Measurements from ENCODE around the gene TCP1. TPM values are rescaled to one million over a fixed set of nuclear protein-coding genes. Genes with fewer than 3 reads are reported as not detected.
A peak's percentile ranks its signal among the peaks of the same experiment; 100 is the strongest.

Gene TCP1
- total RNA-seq, 1 experiment from 2014 or later: 159 TPM

DNA sequence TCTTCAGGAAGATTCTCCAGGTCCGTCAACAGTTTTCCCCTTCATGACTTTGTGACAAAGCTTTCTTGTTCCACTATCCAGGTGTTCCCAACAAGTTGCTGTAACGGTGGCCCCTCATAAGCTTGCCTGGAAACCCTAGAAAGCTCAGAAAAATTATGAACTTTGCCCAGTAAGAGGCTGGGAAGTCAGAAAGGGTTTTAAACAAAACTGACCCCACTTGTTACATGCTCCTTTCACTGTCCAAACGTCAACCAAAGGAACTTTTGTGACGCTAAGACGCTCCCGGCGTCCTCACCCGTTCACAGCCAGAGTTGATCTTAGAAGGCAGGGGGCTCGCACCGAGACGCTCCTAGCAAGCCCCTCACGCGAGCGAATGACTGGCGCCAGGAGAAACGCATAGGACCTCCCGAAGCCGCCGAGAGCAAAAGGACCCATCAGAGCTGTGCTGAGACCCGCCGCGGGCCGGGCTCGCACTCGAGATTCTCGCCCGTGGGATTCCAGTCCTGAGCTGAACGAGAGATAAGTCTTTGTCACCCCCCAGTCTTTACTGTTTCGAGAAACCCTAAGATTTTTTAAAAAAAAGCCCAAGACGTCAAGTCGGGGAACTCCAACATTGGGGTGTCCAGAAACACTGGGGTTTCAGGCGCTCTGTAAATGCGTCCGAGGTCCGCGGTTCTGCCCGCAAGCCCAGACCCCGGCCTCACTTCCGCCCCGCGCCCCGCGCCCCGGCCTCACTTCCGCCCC lies 28.1 kb downstream of the TCP1 start:
- POLR2A ChIA-PET (ENCODE audit: unreplicated experiment): interaction anchor here (0.6 to 1.0 kb wide), 2 partner anchors 29 to 76 kb away, joined by 3 to 9 read pairs; no protein-coding TSS in a partner anchor
- Histone ChIP-seq H3K4me3 (peak overlapping the region; percentile 98), H3K79me2 (ENCODE audit: low read depth) (peaks cover 12% of the 10 kb centered on the region; the same call in 1 of the 2 replicates), H3K4me1 (replicated peaks; ENCODE audit: insufficient read depth) (peaks cover 14% of the 10 kb centered on the region), H3K27ac (peak overlapping the region; percentile 79), H2AFZ (peak overlapping the region; percentile 98), H3K27me3 (ENCODE audit: insufficient read depth, low read depth) (no peaks in the 10 kb centered on the region), H3K9me3 (ENCODE audit: insufficient read depth, low read depth) (no peaks in the 10 kb centered on the region), H4K20me1 (ENCODE audit: insufficient read depth) (peaks cover 4% of the 10 kb centered on the region; the same call in 1 of the 2 replicates), H3K9me2 (ENCODE audit: insufficient read depth) (no peaks in the 10 kb centered on the region), H3K36me3 (ENCODE audit: low read depth) (peaks cover 6% of the 10 kb centered on the region; the same call in 1 of the 2 replicates), H3F3A (ENCODE audit: insufficient read depth, low read depth) (peaks cover 36% of the 10 kb centered on the region), H3K4me2 (peak overlapping the region; percentile 76)
- intact Hi-C loops (cut with micrococcal nuclease; ENCODE audit: unreplicated experiment): no loop called here
- CTCF ChIA-PET: no interaction called here
- DNase-seq: peak in 1 of 2 experiments; percentile 6
- BruUV-seq (replicated peaks): TSS peak; percentile 80
- TF ChIP-seq, protein P1, sequence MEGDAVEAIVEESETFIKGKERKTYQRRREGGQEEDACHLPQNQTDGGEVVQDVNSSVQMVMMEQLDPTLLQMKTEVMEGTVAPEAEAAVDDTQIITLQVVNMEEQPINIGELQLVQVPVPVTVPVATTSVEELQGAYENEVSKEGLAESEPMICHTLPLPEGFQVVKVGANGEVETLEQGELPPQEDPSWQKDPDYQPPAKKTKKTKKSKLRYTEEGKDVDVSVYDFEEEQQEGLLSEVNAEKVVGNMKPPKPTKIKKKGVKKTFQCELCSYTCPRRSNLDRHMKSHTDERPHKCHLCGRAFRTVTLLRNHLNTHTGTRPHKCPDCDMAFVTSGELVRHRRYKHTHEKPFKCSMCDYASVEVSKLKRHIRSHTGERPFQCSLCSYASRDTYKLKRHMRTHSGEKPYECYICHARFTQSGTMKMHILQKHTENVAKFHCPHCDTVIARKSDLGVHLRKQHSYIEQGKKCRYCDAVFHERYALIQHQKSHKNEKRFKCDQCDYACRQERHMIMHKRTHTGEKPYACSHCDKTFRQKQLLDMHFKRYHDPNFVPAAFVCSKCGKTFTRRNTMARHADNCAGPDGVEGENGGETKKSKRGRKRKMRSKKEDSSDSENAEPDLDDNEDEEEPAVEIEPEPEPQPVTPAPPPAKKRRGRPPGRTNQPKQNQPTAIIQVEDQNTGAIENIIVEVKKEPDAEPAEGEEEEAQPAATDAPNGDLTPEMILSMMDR (conservative IDR thresholded peaks at IDR 0.05): no peak
- TF ChIP-seq EZH2 (IDR thresholded peaks at IDR 0.05; ENCODE audit: low read depth): no peak

- Histone ChIP-seq H3K9me3 (ENCODE audit: insufficient read depth, low read depth) (no peaks in the 10 kb centered on the region), H3K36me3 (ENCODE audit: low read depth) (peaks cover 11% of the 10 kb centered on the region; the same call in 1 of the 2 replicates), H4K20me1 (ENCODE audit: insufficient read depth) (peaks cover 4% of the 10 kb centered on the region; the same call in 1 of the 2 replicates), H2AFZ (peak overlapping the region; percentile 98; the same call in 1 of the 2 replicates), H3K4me2 (peak overlapping the region; percentile 76), H3K4me3 (peak overlapping the region; percentile 98; the same call in 1 of the 2 replicates), H3K27me3 (ENCODE audit: insufficient read depth, low read depth) (no peaks in the 10 kb centered on the region), H3F3A (ENCODE audit: insufficient read depth, low read depth) (peaks cover 40% of the 10 kb centered on the region), H3K9me2 (ENCODE audit: insufficient read depth) (no peaks in the 10 kb centered on the region), H3K4me1 (replicated peaks; ENCODE audit: insufficient read depth) (peaks cover 14% of the 10 kb centered on the region), H3K27ac (peak overlapping the region; percentile 79), H3K79me2 (ENCODE audit: low read depth) (peaks cover 12% of the 10 kb centered on the region; the same call in 1 of the 2 replicates)
- ChIA-PET CTCF (no interaction called here), POLR2A (ENCODE audit: unreplicated experiment) (no interaction called here)
- no TSS peak for BruUV-seq (replicated peaks)
- no peak for TF ChIP-seq EZH2 (IDR thresholded peaks at IDR 0.05; ENCODE audit: low read depth)
- TF ChIP-seq, protein P1 (conservative IDR thresholded peaks at IDR 0.05): no peak
- DNase-seq: peak; percentile 29 to 66
- intact Hi-C loops (cut with micrococcal nuclease; ENCODE audit: unreplicated experiment): no loop called here
Measured at GRCh38 chr6:159760602-159761057, 28.8 kb downstream of the TCP1 start.

- H3K4me3 ChIP-seq: no peak overlapping the region
- no peaks in the 10 kb centered on the region for H3K9me2 ChIP-seq (ENCODE audit: insufficient read depth)
- no peak overlapping the region for H3K4me2 ChIP-seq
- peaks cover 11% of the 10 kb centered on the region for H3K36me3 ChIP-seq (ENCODE audit: low read depth)
- ChIA-PET CTCF (no interaction called here), POLR2A (ENCODE audit: unreplicated experiment) (no interaction called here)
- H4K20me1 ChIP-seq (ENCODE audit: insufficient read depth): peaks cover 4% of the 10 kb centered on the region; the same call in 1 of the 2 replicates
- no peak overlapping the region for H2AFZ ChIP-seq
- no peak for DNase-seq
- no TSS peak for BruUV-seq (replicated peaks)
- peaks cover 14% of the 10 kb centered on the region for H3K4me1 ChIP-seq (replicated peaks; ENCODE audit: insufficient read depth)
- H3K27ac ChIP-seq: 0 out of 2 replicates have a peak overlapping the region, but pooled peaks have one; percentile 26
- H3K79me2 ChIP-seq (ENCODE audit: low read depth): peaks cover 12% of the 10 kb centered on the region; the same call in 1 of the 2 replicates
- no peak for TF ChIP-seq EZH2 (IDR thresholded peaks at IDR 0.05; ENCODE audit: low read depth)
- TF ChIP-seq, protein P1 (conservative IDR thresholded peaks at IDR 0.05): no peak
- H3K9me3 ChIP-seq (ENCODE audit: insufficient read depth, low read depth): no peaks in the 10 kb centered on the region
- intact Hi-C loops (cut with micrococcal nuclease; ENCODE audit: unreplicated experiment): no loop called here
- no peaks in the 10 kb centered on the region for H3K27me3 ChIP-seq (ENCODE audit: insufficient read depth, low read depth)
- H3F3A ChIP-seq (ENCODE audit: insufficient read depth, low read depth): peaks cover 46% of the 10 kb centered on the region
Measured at GRCh38 chr6:159759645-159760044, 29.8 kb downstream of the TCP1 start.

All from PC-9 (cell line).